Articular chondrocyte of knee joint (primary cell): ENCODE data around the gene NT5C1A. TPM values are rescaled to one million over a fixed set of nuclear protein-coding genes. Genes with fewer than 3 reads are reported as not detected.

ENCODE experiments used
- total RNA-seq: library from RNA; depleted of rRNA; stranded (reverse); fragments of >200 nt; gene quantifications from 2 replicates; pipeline ENCODE4 v1.2.3, GENCODE V29; 2012

NT5C1A gene
- total RNA-seq, result not detected in 2 replicates

DNA sequence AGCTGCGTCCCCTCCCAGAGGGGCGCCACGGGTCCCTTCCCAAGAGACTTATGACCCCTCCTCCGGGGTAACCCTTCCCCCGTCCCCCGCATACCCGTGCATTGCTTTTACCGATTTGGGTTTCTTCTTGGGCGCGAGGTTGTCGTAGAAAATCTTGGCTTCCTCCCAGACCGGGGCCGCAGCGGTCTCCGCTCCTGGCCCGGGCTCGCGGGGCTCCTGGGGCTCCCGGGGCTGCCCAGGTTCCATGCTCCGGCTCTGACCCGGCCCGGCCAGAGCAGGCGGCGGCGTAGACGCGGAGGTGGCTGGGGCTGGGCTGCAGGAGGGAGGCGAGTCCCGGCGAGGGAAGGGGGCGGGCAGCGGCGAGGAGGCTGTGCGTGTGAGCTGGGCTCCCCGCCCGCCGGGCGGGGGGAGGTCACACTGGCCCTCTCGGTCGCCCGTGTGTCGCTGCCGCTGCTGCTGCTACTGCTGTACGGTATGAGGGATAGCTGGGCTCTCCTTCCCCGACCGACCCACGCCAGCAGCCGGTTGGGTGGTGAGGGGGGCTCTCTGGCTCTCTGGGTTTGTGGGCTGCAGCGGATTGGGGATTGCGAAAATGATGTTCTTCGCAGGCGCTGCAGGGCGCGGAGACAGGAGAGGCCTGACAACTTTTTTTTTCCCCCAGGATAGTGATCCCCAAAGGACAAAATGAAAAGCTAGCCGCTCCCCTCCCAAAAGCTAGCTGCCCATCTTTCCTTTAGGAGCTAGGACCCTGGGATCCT is at the start of gene NT5C1A:
Gene NT5C1A (minus strand): TSS at position 315 of the 758 bp plus-strand sequence. CDS start 69 bp downstream, at position 246.

DNA sequence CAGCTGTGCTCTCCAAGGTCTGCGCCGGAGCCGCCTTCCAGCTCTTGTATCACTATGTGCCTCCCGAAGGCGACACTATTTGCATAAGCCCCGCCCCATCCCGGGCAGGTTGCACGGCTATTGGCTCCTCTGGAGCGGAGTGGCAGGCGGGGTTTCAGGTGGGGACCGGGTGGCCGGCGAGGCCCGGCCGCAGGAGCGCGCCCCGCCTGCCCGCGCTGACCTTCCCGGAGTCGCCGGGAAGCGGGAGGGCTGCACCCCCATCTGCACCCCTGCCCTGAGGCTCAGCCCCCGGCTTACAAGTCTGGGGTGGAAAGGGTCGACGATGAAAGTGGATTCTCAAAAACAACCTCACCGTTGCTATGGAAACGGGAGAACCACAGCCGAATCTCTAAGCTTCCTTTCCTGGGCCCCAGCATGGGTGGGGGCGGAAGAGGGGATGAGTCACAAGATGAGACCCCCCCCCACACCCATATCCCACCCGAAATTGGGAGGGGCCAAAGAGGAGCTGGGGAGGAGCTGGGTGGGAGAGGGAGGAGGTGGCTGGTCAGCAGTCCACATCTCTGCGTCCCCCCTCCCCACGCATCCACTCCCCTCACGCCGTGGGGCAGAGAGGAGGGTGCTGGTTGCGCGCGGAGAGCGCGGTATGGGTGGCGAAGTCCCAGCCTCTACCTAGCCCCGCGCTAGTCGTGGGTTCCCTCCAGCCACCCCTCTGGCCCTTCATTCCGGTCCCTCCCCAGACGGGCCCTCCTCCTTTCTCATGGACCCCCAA is 19.7 kb upstream of the NT5C1A start, which contains the start of gene HPCAL4:
Gene HPCAL4 (minus strand): TSS at position 51 of the 769 bp plus-strand sequence. CDS start 6,830 bp downstream, outside the sequence.

DNA sequence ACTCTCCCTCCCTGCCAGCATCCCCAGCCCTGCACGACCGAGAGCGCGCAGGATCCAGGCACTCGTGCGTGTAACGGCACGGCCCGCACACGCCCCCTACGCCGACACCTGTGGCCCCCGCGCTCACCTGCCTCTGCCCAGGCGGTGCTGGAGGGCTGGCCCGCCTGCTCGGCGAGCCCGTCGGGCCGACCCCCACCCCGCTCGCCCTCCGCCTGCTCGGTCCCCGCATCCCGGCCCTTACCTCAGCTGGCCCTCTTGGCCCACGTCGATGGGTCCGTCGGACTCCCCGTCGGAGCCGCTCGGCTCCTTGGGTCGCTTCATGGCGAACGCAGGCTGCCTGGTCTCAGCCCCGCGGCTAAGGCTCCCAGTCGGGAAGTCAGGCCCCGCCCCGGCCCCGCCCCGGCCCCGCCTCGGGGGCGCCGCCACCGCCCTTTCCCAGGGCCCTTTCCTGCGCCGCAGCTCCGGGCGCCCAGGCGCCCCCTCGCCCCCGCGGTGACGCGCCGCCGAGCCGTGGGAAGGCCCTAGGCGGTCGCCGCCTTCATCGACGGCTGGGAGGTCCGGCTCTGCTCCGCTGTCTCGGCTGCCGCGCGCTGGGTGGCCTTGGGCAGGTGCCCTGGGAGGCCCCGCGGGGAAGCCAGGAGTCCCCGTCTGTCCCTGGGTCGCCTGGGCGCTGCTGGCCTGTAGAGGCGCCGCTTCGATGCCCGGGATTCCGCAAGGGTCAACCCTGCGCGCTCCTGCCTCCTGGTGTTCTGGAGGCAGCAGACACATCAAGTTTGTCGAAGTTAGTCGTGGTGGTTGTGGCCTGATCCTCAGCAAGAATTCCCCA is 32.4 kb downstream of the NT5C1A start, which contains the start of gene HEYL:
Gene HEYL (minus strand): TSS at position 339 of the 826 bp plus-strand sequence. CDS start 18 bp downstream, at position 321.

Other genes with a start within 250 kb of the NT5C1A start
- gene BMP8A, start 180.5 kb downstream of the NT5C1A start, total RNA-seq, result 0.13 TPM in 1 of 2 replicates, not detected in the other
- 156 and 172 TPM in 2 replicates for gene PABPC4, start 95.3 kb downstream of the NT5C1A start, total RNA-seq
- under 0.01 TPM in 1 of 2 replicates, not detected in the other for gene HEYL, start 32.5 kb downstream of the NT5C1A start, total RNA-seq
- not detected in 2 replicates for gene HPCAL4, start 19.3 kb upstream of the NT5C1A start, total RNA-seq
- gene PPIE, start 66.8 kb upstream of the NT5C1A start, total RNA-seq, result 33.7 and 33.8 TPM in 2 replicates
- 2.2 and 3.4 TPM in 2 replicates for gene OXCT2, start 99.2 kb upstream of the NT5C1A start, total RNA-seq
- under 0.01 TPM in 1 of 2 replicates, not detected in the other for gene BMP8B, start 116.8 kb upstream of the NT5C1A start, total RNA-seq
- 26.5 and 26.9 TPM in 2 replicates for gene TRIT1, start 211.4 kb upstream of the NT5C1A start, total RNA-seq
- gene MYCL, start 229.8 kb upstream of the NT5C1A start, total RNA-seq, result 0.22 and 0.65 TPM in 2 replicates